ENCODE results near the gene FGD4.

Gene FGD4

DNA sequence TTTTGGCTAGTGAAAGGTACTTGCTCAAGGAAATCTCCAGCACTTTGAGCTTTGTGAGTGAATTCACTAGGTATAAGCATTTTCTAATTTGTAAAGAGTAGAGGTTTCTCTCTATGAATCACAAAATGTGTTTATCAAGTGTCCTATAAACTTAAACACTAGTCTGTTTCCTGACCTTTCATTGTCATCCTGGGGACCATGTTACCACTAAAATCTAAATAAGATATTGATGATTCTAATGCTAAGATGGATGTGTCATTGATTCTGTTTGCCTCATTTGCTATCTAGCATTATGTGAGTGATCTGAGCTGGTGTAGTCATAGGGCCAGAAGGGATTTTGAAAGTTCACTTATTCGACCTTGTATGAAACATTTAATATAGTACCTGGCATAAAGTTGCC lies 199.3 kb downstream of the FGD4 start:
- Histone ChIP-seq H3K27me3 (ENCODE audit: insufficient read depth, low read length, poor library complexity) (no peaks in the 10 kb centered on the region), H3K79me2 (ENCODE audit: insufficient read depth, low read length) (no peaks in the 10 kb centered on the region), H3K27ac (ENCODE audit: low read length) (no peak overlapping the region), H3K4me2 (ENCODE audit: insufficient read depth, low read length) (no peak overlapping the region), H3K36me3 (ENCODE audit: insufficient read depth, low read length) (no peaks in the 10 kb centered on the region), H4K20me1 (ENCODE audit: insufficient read depth, low read length) (no peaks in the 10 kb centered on the region), H3K9me3 (ENCODE audit: insufficient read depth, low read length, severe bottlenecking) (no peaks in the 10 kb centered on the region), H3K9ac (ENCODE audit: low read depth, low read length) (no peak overlapping the region), H3K4me3 (ENCODE audit: low read depth in 1 of 2, low read length in 2 of 2) (no peak overlapping the region), H2AFZ (ENCODE audit: low read depth, low read length) (no peak overlapping the region), H3K4me1 (ENCODE audit: insufficient read depth, low read length) (no peaks in the 10 kb centered on the region)
- no peak for ATAC-seq (ENCODE audit: insufficient read depth, low read depth)
- TF ChIP-seq, protein P1, sequence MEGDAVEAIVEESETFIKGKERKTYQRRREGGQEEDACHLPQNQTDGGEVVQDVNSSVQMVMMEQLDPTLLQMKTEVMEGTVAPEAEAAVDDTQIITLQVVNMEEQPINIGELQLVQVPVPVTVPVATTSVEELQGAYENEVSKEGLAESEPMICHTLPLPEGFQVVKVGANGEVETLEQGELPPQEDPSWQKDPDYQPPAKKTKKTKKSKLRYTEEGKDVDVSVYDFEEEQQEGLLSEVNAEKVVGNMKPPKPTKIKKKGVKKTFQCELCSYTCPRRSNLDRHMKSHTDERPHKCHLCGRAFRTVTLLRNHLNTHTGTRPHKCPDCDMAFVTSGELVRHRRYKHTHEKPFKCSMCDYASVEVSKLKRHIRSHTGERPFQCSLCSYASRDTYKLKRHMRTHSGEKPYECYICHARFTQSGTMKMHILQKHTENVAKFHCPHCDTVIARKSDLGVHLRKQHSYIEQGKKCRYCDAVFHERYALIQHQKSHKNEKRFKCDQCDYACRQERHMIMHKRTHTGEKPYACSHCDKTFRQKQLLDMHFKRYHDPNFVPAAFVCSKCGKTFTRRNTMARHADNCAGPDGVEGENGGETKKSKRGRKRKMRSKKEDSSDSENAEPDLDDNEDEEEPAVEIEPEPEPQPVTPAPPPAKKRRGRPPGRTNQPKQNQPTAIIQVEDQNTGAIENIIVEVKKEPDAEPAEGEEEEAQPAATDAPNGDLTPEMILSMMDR (IDR thresholded peaks at IDR 0.05; ENCODE audit: borderline replicate concordance, extremely low read depth, low read length, poor library complexity, severe bottlenecking), result no peak
- TF ChIP-seq EZH2 (IDR thresholded peaks at IDR 0.05; ENCODE audit: borderline replicate concordance, low read depth, low read length, severe bottlenecking), result no peak
- no peak for DNase-seq

DNA sequence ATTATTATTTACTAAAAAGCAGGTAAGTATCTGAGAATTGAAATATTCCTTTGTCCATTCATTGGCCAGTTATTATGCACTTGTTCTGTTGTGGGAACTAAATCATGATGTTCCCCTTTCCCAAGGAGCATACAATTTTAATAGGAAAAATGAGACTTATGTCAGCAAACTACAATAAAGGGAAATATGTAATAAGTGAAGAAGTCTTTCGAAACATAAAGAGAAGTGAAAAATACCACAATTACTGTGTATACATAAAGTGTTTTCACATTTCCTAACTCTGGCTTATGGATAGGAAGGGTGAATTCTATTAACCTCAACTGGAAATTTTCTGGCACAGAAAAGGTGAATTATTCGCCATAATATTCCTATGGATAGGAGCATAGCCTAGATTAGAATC lies 201.3 kb downstream of the FGD4 start:
- no peaks in the 10 kb centered on the region for H3K36me3 ChIP-seq (ENCODE audit: insufficient read depth, low read length)
- H2AFZ ChIP-seq (ENCODE audit: low read depth, low read length), result no peak overlapping the region
- no peak overlapping the region for H3K4me3 ChIP-seq (ENCODE audit: low read depth in 1 of 2, low read length in 2 of 2)
- no peaks in the 10 kb centered on the region for H4K20me1 ChIP-seq (ENCODE audit: insufficient read depth, low read length)
- no peak overlapping the region for H3K9ac ChIP-seq (ENCODE audit: low read depth, low read length)
- no peak overlapping the region for H3K27ac ChIP-seq (ENCODE audit: low read length)
- no peaks in the 10 kb centered on the region for H3K79me2 ChIP-seq (ENCODE audit: insufficient read depth, low read length)
- TF ChIP-seq, protein P1 (IDR thresholded peaks at IDR 0.05; ENCODE audit: borderline replicate concordance, extremely low read depth, low read length, poor library complexity, severe bottlenecking), result no peak
- TF ChIP-seq EZH2 (IDR thresholded peaks at IDR 0.05; ENCODE audit: borderline replicate concordance, low read depth, low read length, severe bottlenecking), result no peak
- no peaks in the 10 kb centered on the region for H3K9me3 ChIP-seq (ENCODE audit: insufficient read depth, low read length, severe bottlenecking)
- H3K27me3 ChIP-seq (ENCODE audit: insufficient read depth, low read length, poor library complexity), result no peaks in the 10 kb centered on the region
- no peak for DNase-seq
- H3K4me2 ChIP-seq (ENCODE audit: insufficient read depth, low read length), result no peak overlapping the region
- H3K4me1 ChIP-seq (ENCODE audit: insufficient read depth, low read length), result no peaks in the 10 kb centered on the region
- ATAC-seq (ENCODE audit: insufficient read depth, low read depth), result no peak

DNA sequence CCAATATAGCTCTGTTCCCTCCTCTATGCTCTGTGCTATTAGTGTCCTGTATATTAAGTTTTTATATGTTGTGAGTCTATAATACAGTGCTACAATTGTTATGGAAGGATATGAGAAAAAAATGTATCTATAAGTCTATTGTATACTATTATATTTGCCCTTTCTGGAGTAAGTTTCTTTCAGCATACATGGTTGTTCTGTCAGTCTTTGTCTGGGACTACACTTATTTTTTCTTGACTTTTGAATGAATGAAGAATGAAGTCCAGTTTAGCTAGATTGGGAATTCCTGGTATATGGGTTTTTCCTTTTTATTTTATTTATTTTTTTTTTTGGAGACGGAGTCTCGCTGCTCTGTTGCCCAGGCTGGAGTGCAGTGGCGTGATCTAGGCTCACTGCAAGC lies 203.7 kb downstream of the FGD4 start:
- ATAC-seq (ENCODE audit: insufficient read depth, low read depth), result no peak
- Histone ChIP-seq H3K9me3 (ENCODE audit: insufficient read depth, low read length, severe bottlenecking) (no peaks in the 10 kb centered on the region), H3K36me3 (ENCODE audit: insufficient read depth, low read length) (no peaks in the 10 kb centered on the region), H2AFZ (ENCODE audit: low read depth, low read length) (no peak overlapping the region), H4K20me1 (ENCODE audit: insufficient read depth, low read length) (no peaks in the 10 kb centered on the region), H3K79me2 (ENCODE audit: insufficient read depth, low read length) (no peaks in the 10 kb centered on the region), H3K9ac (ENCODE audit: low read depth, low read length) (no peak overlapping the region), H3K27me3 (ENCODE audit: insufficient read depth, low read length, poor library complexity) (no peaks in the 10 kb centered on the region), H3K4me1 (ENCODE audit: insufficient read depth, low read length) (no peaks in the 10 kb centered on the region), H3K4me2 (ENCODE audit: insufficient read depth, low read length) (no peak overlapping the region), H3K4me3 (ENCODE audit: low read depth in 1 of 2, low read length in 2 of 2) (no peak overlapping the region), H3K27ac (ENCODE audit: low read length) (no peak overlapping the region)
- TF ChIP-seq EZH2 (IDR thresholded peaks at IDR 0.05; ENCODE audit: borderline replicate concordance, low read depth, low read length, severe bottlenecking), result no peak
- TF ChIP-seq, protein P1 (IDR thresholded peaks at IDR 0.05; ENCODE audit: borderline replicate concordance, extremely low read depth, low read length, poor library complexity, severe bottlenecking), result no peak
- DNase-seq, result no peak

DNA sequence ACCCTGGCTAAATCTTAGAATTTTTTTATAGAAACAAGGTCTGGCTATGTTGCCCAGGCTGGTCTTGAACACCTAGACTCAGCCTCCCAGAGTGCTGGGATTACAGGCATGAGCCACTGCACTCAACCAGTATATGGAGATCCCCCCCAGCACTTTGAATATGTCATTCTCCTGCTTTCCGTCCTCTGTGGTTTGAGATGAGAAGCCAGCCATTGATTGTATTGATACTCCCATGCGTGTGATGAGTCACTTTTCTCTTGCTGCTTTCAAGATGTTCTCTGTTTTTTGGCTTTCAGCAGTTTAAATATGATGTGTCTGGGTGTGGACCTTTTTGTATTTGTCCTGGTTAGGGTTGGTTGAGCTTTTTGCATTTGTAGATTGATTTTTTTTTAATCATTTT lies 204.5 kb downstream of the FGD4 start:
- Histone ChIP-seq H2AFZ (ENCODE audit: low read depth, low read length) (no peak overlapping the region), H3K27me3 (ENCODE audit: insufficient read depth, low read length, poor library complexity) (no peaks in the 10 kb centered on the region), H3K4me3 (ENCODE audit: low read depth in 1 of 2, low read length in 2 of 2) (no peak overlapping the region), H3K9me3 (ENCODE audit: insufficient read depth, low read length, severe bottlenecking) (no peaks in the 10 kb centered on the region), H3K4me1 (ENCODE audit: insufficient read depth, low read length) (no peaks in the 10 kb centered on the region), H3K27ac (ENCODE audit: low read length) (no peak overlapping the region), H3K79me2 (ENCODE audit: insufficient read depth, low read length) (no peaks in the 10 kb centered on the region), H3K9ac (ENCODE audit: low read depth, low read length) (no peak overlapping the region), H4K20me1 (ENCODE audit: insufficient read depth, low read length) (no peaks in the 10 kb centered on the region), H3K4me2 (ENCODE audit: insufficient read depth, low read length) (no peak overlapping the region), H3K36me3 (ENCODE audit: insufficient read depth, low read length) (no peaks in the 10 kb centered on the region)
- ATAC-seq (ENCODE audit: insufficient read depth, low read depth), result no peak
- TF ChIP-seq, protein P1 (IDR thresholded peaks at IDR 0.05; ENCODE audit: borderline replicate concordance, extremely low read depth, low read length, poor library complexity, severe bottlenecking), result no peak
- no peak for TF ChIP-seq EZH2 (IDR thresholded peaks at IDR 0.05; ENCODE audit: borderline replicate concordance, low read depth, low read length, severe bottlenecking)
- DNase-seq, result no peak
